ENCODE results near the gene PRDM7. TPM values are rescaled to one million over a fixed set of nuclear protein-coding genes. Genes with fewer than 3 reads are reported as not detected.

The PRDM7 gene
- total RNA-seq, 1 experiment from 2014 or later, result not detected

DNA sequence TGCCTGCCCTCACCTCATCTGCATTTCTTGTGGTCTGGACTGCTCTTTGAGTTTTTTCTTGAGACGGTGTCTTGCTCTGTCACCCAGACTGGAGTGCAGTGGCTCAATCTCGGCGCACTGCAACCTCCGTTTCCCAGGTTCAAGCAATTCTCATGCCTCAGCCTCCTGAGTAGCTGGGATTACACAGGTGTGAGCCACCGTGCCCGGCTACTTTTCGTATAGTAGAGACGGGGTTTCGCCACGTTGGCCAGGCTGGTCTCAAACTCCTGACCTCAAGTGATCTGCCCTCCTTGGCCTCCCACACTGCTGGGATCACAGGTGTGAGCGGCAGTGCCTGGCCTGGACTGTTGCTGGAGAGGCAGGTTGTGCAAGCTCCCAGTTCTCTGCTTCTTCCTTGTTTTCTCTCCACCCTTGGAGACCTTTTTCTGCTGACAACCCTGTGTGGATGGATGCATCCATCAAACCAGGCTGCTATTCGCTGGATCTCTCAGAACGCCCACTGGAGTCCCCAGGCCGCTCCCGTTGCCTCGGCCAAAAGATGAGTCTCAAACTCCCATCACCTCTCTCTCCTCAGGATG lies 35.1 kb downstream of the PRDM7 start:
- Mint-ChIP-seq H3K27me3 (ENCODE audit: low read depth) (no peaks in the 10 kb centered on the region), H3K9me3 (no peaks in the 10 kb centered on the region), H3K4me1 (peaks cover 5% of the 10 kb centered on the region), H3K27ac (no peak overlapping the region), H3K36me3 (peaks cover 29% of the 10 kb centered on the region), H3K4me3 (no peak overlapping the region)
- no peak for DNase-seq (ENCODE audit: low spot score)
- CTCF ChIA-PET, result no interaction called here
- no peak for ATAC-seq
- POLR2A ChIA-PET, result no interaction called here
- peak; percentile 62; the same call in 1 of the 2 replicates for TF ChIP-seq PRDM15 (CRISPR knock-in tag; IDR thresholded peaks at IDR 0.05)
- no peak for TF ChIP-seq JUN (CRISPR knock-in tag; IDR thresholded peaks at IDR 0.05)
- TF ChIP-seq, protein P1, sequence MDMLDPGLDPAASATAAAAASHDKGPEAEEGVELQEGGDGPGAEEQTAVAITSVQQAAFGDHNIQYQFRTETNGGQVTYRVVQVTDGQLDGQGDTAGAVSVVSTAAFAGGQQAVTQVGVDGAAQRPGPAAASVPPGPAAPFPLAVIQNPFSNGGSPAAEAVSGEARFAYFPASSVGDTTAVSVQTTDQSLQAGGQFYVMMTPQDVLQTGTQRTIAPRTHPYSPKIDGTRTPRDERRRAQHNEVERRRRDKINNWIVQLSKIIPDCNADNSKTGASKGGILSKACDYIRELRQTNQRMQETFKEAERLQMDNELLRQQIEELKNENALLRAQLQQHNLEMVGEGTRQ (CRISPR knock-in tag; IDR thresholded peaks at IDR 0.05), result no peak

GRCh38 chr16:90040152-90041023 lies 36.7 kb downstream of the PRDM7 start:
- no peak for DNase-seq (ENCODE audit: low spot score)
- no peak for TF ChIP-seq ZNF281 (CRISPR knock-in tag; IDR thresholded peaks at IDR 0.05)
- no peak for TF ChIP-seq EMX1 (CRISPR knock-in tag; IDR thresholded peaks at IDR 0.05)
- TF ChIP-seq KAT7 (CRISPR knock-in tag; IDR thresholded peaks at IDR 0.05; ENCODE audit: borderline replicate concordance), result no peak
- no peak for TF ChIP-seq ZNF532 (CRISPR knock-in tag; IDR thresholded peaks at IDR 0.05; ENCODE audit: borderline replicate concordance)
- TF ChIP-seq AFF4 (CRISPR knock-in tag; IDR thresholded peaks at IDR 0.05; ENCODE audit: borderline replicate concordance), result no peak
- TF ChIP-seq CTCF (IDR thresholded peaks at IDR 0.05), result no peak
- no peak for TF ChIP-seq ZNF396 (CRISPR knock-in tag; IDR thresholded peaks at IDR 0.05; ENCODE audit: borderline replicate concordance)
- no peak for TF ChIP-seq ZNF423 (CRISPR knock-in tag; IDR thresholded peaks at IDR 0.05)
- TF ChIP-seq NR1H2 (CRISPR knock-in tag; IDR thresholded peaks at IDR 0.05), result no peak
- no peak for TF ChIP-seq NFYB (CRISPR knock-in tag; conservative IDR thresholded peaks at IDR 0.05; ENCODE audit: low read depth)
- no peak for TF ChIP-seq ATF3 (CRISPR knock-in tag; conservative IDR thresholded peaks at IDR 0.05)

More at GRCh38 chr16:90040152-90041023, 36.7 kb downstream of the PRDM7 start:
- H3K27me3 Mint-ChIP-seq (ENCODE audit: low read depth), result no peaks in the 10 kb centered on the region
- no peaks in the 10 kb centered on the region for H3K9me3 Mint-ChIP-seq
- POLR2A ChIA-PET, result no interaction called here
- H3K4me3 Mint-ChIP-seq, result no peak overlapping the region
- H3K4me1 Mint-ChIP-seq, result peaks cover 6% of the 10 kb centered on the region
- no peak overlapping the region for H3K27ac Mint-ChIP-seq
- CTCF ChIA-PET, result no interaction called here
- H3K36me3 Mint-ChIP-seq, result peaks cover 43% of the 10 kb centered on the region
- no peak for ATAC-seq

Measured in WTC11 (cell line).